Kasumi-1 (cell line): ENCODE measurements around the gene PRR20A.
"Not testable (repeated sequence)": the region's sequence is repeated elsewhere in the genome, so short reads cannot be mapped to it uniquely, and the experiment has no call there.

Experiments
- DNase-seq, 2 experiments: peaks; one replicate each; lab custom pipeline; 2025; lab: John Stamatoyannopoulos, UW

The PRR20A gene

GRCh38 chr13:57140235-57140968 lies at the start of gene PRR20A:
Gene PRR20A (plus strand): TSS chr13:57140918. CDS start chr13:57141305, 387 bp downstream.
- DNase-seq = not testable (repeated sequence)

GRCh38 chr13:57114945-57115344 lies 25.8 kb upstream of the PRR20A start:
- DNase-seq = no peak

GRCh38 chr13:57123681-57124080 lies 17.0 kb upstream of the PRR20A start:
- DNase-seq = no peak

- no peak for DNase-seq
These were observed 11.8 kb upstream of the PRR20A start for GRCh38 chr13:57128909-57129308.

- DNase-seq = no peak
These were observed 4.6 kb upstream of the PRR20A start for GRCh38 chr13:57136093-57136492.

GRCh38 chr13:57137585-57137984 lies 3.1 kb upstream of the PRR20A start:
- no peak for DNase-seq

- no peak for DNase-seq
These were observed 1.7 kb upstream of the PRR20A start for GRCh38 chr13:57138988-57139387.

- not testable (repeated sequence) for DNase-seq
These were observed 937 bp upstream of the PRR20A start for GRCh38 chr13:57139781-57140180.

- not testable (repeated sequence) for DNase-seq
These were observed 6.5 kb downstream of the PRR20A start, which contains the start of gene PRR20B for GRCh38 chr13:57147188-57147587. Gene PRR20B (plus strand): TSS chr13:57147488. CDS start chr13:57147875, 387 bp downstream.

- DNase-seq = not testable (repeated sequence)
These were observed 7.4 kb downstream of the PRR20A start for GRCh38 chr13:57148106-57148505.

- DNase-seq = not testable (repeated sequence)
These were observed 13.0 kb downstream of the PRR20A start, which contains the start of gene PRR20C for GRCh38 chr13:57153761-57154160. Gene PRR20C (plus strand): TSS chr13:57154061. CDS start chr13:57154448, 387 bp downstream.

GRCh38 chr13:57160332-57160731 lies 19.6 kb downstream of the PRR20A start, which contains the start of gene PRR20D:
Gene PRR20D (plus strand): TSS chr13:57160632. CDS start chr13:57161019, 387 bp downstream.
- not testable (repeated sequence) for DNase-seq

GRCh38 chr13:57166897-57167296 lies 26.2 kb downstream of the PRR20A start, which contains the start of gene PRR20E:
Gene PRR20E (plus strand): TSS chr13:57167197. CDS start chr13:57167584, 387 bp downstream.
- DNase-seq = not testable (repeated sequence)

- no peak for DNase-seq
These were observed 50.9 kb downstream of the PRR20A start for GRCh38 chr13:57191667-57192066.
